Myometrial cell (primary cell): ENCODE results near the gene CACNA1A. TPM values are rescaled to one million over a fixed set of nuclear protein-coding genes. Genes with fewer than 3 reads are reported as not detected.

Source experiments
- total RNA-seq: library from RNA; depleted of rRNA; stranded (reverse); fragments of >200 nt; gene quantifications from 2 replicates; pipeline ENCODE4 v1.2.3, GENCODE V29; 2015

The CACNA1A gene
- total RNA-seq = 0.53 and 0.58 TPM in 2 replicates

DNA sequence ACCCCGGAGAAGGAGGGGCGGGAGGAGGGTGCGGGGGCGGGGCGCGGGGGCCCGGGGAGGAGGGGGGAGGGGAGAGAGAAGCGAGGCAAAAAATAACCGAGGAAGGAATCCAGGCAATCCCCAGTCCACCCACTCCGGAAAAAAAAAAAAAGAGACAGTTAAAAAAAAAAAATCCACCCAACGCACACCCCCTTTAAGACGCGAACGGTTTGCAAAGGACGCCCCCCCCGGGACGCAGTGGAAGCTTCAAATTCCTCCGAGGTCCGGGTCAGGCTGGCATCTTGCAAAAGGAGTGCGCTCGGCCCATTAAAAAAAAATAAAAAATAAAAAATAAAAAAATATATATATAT lies at the start of gene CACNA1A:
Gene CACNA1A, minus strand, starts transcription at position 9 of the 350 bp plus-strand sequence. CDS start 255 bp downstream, outside the sequence.

